PFSK-1 (cell line): ENCODE data around the gene RALGAPB.

Source experiments
- FOXP2 ChIP-seq: optimal IDR thresholded peaks from 2 replicates; pipeline ENCODE3; 2011; ENCODE audit warnings: borderline replicate concordance, control low read depth, inconsistent platforms; ENCODE audit not compliant: insufficient read depth; ENCODE audit errors: extremely low read length, extremely low read depth
- POLR2AphosphoS5 ChIP-seq: IDR thresholded peaks from 2 replicates; pipeline ENCODE4 v1.6.1; 2012; ENCODE audit warnings: low read depth, mild to moderate bottlenecking, control low read depth, low read length, moderate library complexity
- SIN3A ChIP-seq: IDR thresholded peaks from 2 replicates; pipeline ENCODE4 v1.6.1; 2012; ENCODE audit warnings: mild to moderate bottlenecking, low read length, moderate library complexity, borderline replicate concordance; ENCODE audit not compliant: insufficient read depth
- TAF1 ChIP-seq: IDR thresholded peaks from 2 replicates; pipeline ENCODE4 v1.6.1; 2012; ENCODE audit warnings: low read length, control low read depth, borderline replicate concordance; ENCODE audit not compliant: insufficient read depth
- TF ChIP-seq, protein P1 (sequence below), 2 experiments: IDR thresholded peaks; 2 replicates each; pipeline versions ENCODE4 v1.6.1 to v1.8.0; 2011 to 2012; ENCODE audit warnings: low read depth in 2 of 2, low read length in 2 of 2, control low read depth in 1 of 2, inconsistent platforms in 1 of 2, mild to moderate bottlenecking in 1 of 2, moderate library complexity in 1 of 2; ENCODE audit not compliant: insufficient read depth in 1 of 2

Gene RALGAPB

DNA sequence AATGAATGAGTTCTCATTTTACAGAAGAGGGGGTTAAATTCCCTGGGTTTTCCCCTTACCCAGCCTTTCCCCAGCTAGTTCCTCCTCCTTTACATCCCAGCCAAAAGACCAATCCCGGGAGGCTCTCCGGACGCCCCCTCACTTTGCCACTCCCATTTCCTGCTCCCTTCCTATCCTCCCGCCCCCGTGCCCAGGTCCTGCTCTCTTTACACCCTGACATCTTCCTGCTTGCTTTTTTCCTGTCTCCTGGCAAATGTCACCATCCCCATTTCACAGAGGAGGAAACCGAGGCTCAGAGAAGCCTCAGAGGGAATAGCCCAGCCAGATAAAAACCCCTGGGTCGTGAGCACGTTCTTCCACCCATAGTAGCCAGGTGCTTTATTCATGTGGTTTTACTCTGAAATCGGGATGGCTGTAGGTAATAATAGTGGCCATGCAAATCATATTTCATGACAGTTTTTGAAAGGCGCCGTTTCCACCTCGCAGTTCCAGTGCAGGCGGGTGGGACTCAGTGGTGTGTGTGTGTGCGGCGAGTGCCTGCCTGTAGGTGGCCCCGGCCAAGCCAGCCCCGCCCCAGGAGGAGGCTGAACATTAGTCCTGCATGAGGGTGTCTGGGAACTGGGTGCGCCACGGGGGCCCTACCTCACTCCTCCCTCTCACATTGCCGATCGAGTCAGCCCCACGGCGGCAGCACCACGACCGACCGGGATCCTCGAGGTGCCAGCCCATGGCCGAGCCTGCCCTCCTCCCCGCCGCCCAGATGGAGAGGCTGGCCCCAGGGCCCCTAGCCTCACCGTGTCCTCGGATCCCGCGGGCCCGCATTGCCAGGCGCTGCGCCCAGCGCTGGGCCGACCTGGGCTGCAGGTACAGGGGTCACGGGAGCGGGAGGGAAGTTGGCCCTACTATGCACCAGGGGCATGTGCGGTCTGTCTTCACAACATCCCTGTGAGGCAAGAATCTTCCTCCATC is 128.9 kb downstream of the RALGAPB start, which contains the start of gene ARHGAP40:
ARHGAP40 (plus strand) TSS at position 594 of the 969 bp plus-strand sequence.
- TF ChIP-seq, protein P1, sequence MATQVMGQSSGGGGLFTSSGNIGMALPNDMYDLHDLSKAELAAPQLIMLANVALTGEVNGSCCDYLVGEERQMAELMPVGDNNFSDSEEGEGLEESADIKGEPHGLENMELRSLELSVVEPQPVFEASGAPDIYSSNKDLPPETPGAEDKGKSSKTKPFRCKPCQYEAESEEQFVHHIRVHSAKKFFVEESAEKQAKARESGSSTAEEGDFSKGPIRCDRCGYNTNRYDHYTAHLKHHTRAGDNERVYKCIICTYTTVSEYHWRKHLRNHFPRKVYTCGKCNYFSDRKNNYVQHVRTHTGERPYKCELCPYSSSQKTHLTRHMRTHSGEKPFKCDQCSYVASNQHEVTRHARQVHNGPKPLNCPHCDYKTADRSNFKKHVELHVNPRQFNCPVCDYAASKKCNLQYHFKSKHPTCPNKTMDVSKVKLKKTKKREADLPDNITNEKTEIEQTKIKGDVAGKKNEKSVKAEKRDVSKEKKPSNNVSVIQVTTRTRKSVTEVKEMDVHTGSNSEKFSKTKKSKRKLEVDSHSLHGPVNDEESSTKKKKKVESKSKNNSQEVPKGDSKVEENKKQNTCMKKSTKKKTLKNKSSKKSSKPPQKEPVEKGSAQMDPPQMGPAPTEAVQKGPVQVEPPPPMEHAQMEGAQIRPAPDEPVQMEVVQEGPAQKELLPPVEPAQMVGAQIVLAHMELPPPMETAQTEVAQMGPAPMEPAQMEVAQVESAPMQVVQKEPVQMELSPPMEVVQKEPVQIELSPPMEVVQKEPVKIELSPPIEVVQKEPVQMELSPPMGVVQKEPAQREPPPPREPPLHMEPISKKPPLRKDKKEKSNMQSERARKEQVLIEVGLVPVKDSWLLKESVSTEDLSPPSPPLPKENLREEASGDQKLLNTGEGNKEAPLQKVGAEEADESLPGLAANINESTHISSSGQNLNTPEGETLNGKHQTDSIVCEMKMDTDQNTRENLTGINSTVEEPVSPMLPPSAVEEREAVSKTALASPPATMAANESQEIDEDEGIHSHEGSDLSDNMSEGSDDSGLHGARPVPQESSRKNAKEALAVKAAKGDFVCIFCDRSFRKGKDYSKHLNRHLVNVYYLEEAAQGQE (IDR thresholded peaks at IDR 0.05; ENCODE audit: insufficient read depth in 1 of 2, low read depth in 2 of 2, low read length in 2 of 2) = no peak
- no peak for TF ChIP-seq FOXP2

DNA sequence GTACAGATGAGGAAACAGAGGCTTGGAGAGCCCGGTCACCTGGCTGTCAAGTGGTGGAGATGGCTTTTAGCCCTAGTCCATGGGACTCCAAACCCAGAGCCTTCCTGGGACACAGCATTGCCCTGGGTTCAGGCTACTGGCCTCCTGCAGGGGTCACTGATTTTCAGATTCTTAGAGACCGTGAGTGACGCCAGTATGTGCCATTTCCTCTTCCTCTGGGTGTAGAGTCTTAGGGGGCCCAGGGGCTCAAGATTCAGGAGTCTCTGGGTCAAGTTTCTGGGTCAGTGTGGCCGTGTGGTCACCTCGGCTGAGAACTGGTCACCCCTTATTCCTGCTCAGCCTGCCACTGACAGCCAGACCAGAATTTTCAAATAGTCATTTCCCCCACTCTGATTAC is 129.5 kb downstream of the RALGAPB start:
- TF ChIP-seq FOXP2 = no peak
- TF ChIP-seq, protein P1 (IDR thresholded peaks at IDR 0.05; ENCODE audit: insufficient read depth in 1 of 2, low read depth in 2 of 2, low read length in 2 of 2) = no peak
- TF ChIP-seq SIN3A = no peak
- TF ChIP-seq POLR2AphosphoS5 = no peak
- no peak for TF ChIP-seq TAF1

DNA sequence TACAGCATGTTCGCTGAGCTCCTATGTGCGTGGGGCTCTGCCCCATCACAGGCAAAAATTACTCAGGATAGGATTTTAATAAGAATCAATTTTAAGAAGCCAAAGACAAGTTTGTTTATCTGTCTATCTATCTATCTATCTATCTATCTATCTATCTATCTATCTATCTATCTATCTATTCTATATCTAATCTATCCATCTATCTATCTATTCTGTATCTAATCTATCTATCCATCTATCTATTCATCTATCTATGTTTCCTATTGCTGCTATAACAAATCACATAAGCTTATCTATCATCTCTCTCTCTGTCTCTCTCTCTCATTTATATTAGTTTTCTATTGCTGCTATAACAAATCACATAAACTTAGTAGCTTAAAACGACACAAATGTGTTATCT is 130.6 kb downstream of the RALGAPB start:
- TF ChIP-seq SIN3A (no peak), FOXP2 (no peak), TAF1 (no peak), POLR2AphosphoS5 (no peak)
- TF ChIP-seq, protein P1 (IDR thresholded peaks at IDR 0.05; ENCODE audit: insufficient read depth in 1 of 2, low read depth in 2 of 2, low read length in 2 of 2) = no peak

DNA sequence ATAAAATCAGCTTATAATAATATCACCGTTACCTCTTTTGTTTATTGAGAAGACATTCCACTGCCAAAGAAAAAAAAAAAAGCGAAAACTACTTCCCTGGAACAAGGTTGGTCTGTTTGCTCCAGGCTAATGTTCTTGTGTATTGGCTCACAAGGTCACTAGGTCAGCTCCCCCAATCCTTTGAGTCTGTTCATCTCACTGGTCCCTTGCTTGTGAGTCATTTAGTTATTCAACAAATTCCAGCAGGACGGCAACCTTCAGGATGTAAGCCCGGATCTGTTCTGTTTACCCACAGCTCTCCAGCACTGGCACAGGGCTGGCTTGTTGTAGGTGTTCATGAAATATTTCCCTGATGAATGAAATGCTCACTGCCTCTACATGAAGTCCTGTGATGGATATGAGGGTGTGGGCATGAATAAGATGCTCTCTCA is 132.2 kb downstream of the RALGAPB start:
- no peak for TF ChIP-seq TAF1

DNA sequence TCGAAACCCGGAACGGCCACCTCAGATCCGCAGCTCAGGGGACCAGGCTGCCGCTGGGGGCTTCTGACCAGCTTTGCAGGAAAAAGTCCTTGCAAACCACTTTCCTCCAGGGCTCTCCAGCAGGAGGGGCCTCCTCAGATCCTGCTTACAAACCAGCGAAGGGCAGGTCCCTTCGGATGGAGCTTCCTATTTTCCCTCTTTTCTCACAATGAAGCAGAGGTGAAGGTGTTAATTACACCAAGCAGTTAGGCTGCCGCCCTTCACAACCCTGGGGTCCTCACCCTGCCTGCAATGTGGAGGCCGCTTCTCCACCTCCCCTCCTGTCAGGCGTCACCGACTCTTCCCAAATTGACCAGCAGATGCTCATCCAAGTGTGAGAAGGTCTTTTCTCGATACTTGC is 134.7 kb downstream of the RALGAPB start:
- no peak for TF ChIP-seq TAF1
- TF ChIP-seq POLR2AphosphoS5 = no peak
- TF ChIP-seq FOXP2 = no peak
- TF ChIP-seq, protein P1 (IDR thresholded peaks at IDR 0.05; ENCODE audit: insufficient read depth in 1 of 2, low read depth in 2 of 2, low read length in 2 of 2) = no peak
- TF ChIP-seq SIN3A = no peak
